ENCODE data around the gene BTBD18. TPM values are rescaled to one million over a fixed set of nuclear protein-coding genes. Genes with fewer than 3 reads are reported as not detected.
"Not testable (repeated sequence)": the region's sequence is repeated elsewhere in the genome, so short reads cannot be mapped to it uniquely, and the experiment has no call there.

Gene BTBD18
- total RNA-seq, 1 experiment from 2014 or later = not detected

DNA sequence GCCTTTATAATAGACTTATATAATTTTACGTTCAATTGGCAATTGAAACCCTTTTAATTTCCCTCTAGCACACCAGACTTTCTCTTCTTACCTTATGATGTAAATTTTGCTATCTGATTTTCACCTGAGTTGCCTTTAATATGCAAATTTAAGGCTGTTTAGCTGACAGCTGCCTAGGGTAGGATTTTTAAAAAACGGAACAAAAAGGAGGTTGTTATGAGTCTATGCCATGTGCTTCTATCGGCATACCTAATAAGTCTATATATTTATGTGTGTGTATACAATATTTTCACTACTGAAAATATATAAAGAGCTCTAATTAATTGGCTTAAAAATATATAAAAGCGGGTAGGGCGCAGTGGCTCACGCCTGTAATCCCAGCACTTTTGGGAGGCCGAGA lies 22.1 kb downstream of the BTBD18 start:
- no peak for DNase-seq (ENCODE audit: low spot score)

DNA sequence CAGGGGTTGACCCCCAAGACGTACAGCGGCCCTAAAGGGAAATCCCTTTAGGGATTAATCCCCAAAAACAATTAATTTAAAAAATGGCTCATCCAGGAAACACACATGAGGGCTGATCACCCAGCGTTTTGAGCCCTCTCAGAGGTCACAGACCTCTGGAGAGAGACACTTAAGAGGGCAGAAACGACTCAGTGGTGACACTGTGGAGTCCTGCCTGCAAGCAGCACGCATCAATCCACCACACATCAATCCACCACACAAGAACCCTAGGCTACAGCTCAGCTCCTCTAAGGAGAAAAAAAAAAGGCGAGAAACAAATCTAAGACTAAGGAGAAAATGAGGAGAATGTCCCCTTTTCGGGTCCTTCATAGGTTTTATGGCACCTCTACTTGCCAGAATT lies 22.8 kb downstream of the BTBD18 start:
- no peak for DNase-seq (ENCODE audit: low spot score)

DNA sequence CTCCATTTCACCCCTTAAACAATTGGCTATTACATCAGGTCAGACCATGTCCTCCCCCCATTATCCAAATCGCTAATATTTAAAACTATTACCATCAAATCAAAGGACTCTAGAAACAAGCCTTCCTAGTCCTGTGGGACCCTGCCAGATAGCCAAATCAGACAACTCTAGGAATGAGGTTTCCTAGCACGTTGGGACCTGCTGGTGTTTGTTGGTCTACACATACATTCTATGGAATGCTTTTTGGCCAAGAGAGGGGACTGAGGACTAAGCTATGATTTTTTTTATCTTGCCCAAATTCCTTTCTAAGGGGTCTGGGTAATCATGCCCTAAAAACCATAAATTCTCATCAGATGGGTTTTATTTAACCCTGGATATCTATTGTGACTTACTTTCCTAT lies 24.4 kb downstream of the BTBD18 start:
- DNase-seq (ENCODE audit: low spot score) = no peak

DNA sequence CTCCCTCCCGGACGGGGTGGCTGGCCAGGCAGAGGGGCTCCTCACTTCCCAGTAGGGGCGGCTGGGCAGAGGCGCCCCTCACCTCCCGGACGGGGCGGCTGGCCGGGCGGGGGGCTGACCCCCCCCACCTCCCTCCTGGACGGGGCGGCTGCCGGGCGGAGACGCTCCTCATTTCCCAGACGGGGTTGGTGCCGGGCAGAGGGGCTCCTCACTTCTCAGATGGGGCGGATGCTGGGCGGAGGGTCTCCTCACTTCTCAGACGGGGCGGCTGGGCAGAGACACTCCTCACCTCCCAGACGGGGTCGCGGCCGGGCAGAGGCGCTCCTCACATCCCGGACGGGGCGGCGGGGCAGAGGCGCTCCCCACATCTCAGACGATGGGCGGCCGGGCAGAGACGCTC lies 34.9 kb downstream of the BTBD18 start:
- not testable (repeated sequence) for DNase-seq (ENCODE audit: low spot score)

DNA sequence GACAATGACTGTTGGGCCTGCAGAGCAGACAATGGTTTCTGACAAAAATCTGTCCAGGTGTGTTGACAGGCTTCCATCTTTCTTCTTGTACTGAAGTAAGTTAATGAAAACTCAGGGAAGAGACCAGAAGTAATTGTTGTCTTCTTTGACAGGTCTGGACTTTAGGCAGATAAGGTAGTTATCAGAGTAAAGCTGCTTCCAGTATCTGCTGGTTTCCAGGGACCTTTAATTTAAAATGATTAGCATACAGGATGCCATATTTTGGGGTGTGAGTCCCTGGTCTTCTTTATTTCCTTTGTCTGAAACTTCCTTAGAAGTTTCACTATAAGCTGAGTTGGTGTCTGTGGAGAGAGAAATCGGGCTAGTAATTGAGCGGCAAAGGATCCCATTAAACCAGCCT lies 37.8 kb downstream of the BTBD18 start:
- DNase-seq (ENCODE audit: low spot score) = no peak

DNA sequence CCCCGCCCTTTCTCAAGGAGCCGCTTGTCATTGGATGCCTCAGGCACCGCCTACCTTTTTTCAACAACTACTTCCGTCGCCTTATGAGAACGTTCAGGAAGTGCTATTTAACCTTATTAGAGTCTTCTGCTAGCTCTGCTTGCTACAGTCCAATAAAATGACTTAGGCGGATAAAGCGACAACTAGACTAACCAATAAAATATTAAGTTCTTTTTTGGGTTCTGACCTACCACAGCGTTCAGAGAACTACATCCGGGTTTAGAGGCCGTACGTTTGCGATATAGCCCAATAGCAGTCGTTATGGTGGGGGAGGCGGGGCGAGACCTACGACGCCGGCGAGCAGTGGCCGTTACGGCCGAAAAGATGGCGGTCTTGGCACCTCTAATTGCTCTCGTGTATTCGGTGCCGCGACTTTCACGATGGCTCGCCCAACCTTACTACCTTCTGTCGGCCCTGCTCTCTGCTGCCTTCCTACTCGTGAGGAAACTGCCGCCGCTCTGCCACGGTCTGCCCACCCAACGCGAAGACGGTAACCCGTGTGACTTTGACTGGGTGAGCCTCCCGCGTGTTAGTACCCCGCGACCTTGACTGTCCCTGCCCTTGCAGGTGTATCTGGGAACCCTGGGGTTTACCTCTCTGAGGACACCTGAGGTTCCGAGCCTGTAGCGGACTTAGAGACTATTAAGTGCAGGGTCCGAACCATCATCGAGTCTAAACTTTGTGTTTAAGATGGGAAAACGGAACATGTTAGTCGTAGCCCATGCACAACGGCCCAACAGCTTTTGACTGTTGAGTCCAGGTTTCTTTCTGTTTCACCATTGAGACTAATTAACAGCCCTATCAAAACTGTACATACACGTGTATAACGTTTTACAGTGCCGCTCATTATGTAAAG lies 39.1 kb downstream of the BTBD18 start, which contains the start of gene TMX2:
Gene TMX2, plus strand, starts transcription at position 338 of the 895 bp plus-strand sequence. Its CDS starts 26 bp downstream, at position 364.
- peak; percentile 99 for DNase-seq (ENCODE audit: low spot score)

DNA sequence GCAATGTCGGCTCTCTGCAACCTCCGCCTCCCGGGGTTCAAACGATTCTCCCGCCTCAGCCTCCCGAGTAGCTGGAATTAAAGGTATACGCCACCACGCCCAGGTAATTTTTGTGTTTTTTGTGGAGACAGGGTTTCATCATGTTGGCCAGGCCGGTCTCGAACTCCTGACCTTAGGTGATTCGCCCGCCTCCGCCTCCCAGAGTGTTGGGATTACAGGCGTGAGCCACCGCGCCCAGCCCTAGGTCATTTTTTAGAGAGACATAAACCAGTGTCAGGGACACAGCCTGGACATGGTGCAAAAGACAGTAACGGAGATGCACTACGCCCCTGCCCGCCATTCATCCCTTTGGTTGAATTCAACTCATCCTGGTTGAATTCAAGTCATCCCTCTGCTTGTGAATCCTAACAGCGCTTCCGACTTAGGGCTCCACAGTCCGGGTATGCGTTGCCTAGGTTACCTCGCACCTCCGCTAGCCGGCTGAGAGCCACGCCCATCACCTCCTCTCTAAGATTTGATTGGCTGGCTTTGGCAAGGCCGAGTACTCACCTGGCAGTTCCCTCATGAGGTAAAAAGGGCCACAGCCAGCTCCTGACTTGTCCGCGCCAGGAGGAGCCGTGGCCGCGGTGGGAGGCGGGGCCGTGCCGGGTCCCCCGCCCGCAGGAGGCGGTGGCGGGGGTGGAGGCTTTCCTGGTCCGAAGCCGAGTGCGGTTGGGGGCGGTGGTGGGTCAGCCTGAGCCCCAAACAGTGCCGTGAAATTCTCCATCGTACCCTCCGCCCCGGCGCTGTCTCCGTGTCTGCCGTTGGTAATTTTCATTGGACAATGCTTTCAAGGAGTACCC lies 40.0 kb downstream of the BTBD18 start, which contains the start of gene MED19:
Gene MED19, minus strand, starts transcription at position 802 of the 842 bp plus-strand sequence. Its CDS starts 36 bp downstream, at position 766.
- peak; percentile 97 for DNase-seq (ENCODE audit: low spot score)

DNA sequence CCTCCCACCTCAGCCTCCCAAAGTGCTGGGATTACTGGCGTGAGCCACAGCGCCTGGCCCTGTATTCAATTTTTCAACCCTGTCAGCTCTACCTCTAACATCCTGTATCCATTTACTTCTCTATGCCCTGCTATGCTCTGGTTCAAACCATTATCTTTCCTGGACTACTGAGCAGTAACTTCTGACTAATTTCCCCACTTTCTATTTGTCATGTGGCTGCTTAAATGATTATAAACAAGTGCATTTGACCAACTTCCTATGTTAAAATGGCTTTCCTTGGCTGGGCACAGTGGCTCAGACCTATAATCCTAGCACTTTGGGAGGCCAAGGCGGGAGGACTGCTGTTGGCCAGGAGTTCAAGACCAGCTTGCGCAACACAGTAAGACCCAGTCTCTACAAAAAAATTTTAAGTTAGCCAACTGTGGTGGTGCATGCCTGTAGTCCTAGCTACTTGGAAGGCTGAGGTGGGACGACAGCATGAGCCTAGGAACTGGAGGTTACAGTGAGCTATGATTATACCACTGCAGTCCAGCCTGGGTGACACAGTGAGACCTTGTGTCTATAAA lies 41.7 kb downstream of the BTBD18 start:
- DNase-seq (ENCODE audit: low spot score) = no peak

DNA sequence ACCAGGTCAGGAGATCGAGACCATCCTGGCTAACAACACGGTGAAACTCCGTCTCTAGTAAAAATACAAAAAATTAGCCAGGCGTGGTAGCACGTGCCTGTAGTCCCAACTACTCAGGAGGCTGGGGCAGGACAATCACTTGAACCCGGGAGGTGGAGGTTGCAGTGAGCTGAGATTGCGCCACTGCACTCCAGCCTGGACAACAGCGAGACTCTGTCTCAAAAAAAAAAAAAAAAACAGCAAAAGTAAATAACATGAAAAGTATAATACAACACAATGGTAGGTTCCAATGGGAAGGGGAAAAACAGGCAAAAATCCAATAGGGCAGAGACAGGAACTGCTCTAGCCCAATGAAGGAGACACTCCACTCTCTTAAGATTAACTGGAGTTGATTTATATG lies 46.2 kb downstream of the BTBD18 start:
- DNase-seq (ENCODE audit: low spot score) = not testable (repeated sequence)

DNA sequence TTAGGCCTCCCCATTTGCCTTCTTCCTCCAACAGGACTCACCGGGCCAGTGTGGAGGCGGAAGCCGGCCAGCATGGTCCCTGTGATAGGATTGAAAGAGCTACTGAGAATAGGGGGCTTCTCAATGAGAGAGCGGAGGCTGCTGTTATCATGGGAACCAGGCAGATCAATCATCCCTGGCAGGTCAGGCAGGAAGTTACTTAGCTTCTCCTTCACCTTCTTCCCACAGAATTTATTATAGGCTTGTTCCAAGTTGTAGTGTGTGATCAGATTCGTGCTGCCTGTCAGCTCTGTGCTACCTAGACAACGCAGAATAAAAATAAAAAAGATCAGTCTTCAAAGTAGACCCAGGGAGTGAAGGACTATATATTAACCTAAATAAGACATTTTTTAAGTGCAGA lies 46.7 kb downstream of the BTBD18 start:
- DNase-seq (ENCODE audit: low spot score) = no peak

DNA sequence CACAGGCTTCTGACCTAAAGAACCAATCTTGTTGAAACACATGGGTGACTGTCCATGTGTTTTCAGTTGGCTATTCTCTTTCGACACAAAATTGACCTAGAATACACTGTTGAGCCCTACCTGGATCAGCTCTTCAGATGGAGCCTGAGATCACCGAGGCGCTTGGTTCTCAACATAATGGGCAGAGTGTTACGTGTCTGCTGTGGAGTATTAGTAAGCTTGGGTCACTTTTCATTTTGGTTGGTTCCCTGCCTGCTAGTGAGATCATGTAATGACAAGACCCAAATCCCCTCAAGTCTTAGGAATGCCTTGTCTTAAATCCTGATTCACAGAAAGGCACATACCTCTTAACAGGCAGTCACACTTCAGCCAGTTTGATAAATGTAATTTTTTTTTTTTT lies 48.3 kb downstream of the BTBD18 start:
- no peak for DNase-seq (ENCODE audit: low spot score)

DNA sequence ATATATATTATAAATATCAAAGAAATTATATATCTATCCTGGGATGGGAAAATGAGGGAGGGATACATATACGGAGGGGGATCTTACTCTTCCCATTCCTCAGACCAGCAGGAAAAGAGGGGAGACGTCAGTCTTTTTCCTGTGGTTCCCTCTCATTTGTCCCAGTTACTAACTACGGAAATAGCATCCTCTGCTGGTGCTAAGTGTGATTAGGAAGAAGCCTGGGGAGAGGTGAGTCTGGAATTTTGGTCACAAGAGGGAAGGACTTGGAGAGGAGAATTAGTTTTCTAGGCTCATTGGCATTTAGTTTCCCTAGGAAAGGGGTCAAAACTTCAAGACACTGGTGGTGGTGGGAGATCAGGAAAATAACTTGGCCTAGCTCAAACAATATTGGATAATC lies 51.2 kb downstream of the BTBD18 start:
- DNase-seq (ENCODE audit: low spot score) = no peak

DNA sequence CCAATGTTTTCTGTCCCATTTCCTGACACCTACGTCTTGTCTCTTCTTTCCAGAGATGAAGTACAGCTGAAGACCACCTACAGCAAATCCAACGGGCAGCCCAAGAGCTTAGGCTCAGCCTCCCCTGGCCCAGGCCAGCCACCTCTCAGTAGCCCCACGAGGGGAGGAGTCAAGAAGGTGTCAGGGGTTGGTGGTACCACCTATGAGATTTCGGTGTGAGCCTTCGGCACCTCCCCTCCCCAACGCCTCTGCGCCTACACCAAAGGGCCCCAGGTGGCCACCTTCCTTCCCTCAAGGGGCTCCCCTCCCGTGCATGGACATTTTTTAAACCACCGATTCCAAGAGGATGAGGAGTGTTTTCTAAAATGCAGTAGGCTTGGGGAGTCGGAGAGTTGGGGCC lies 51.8 kb downstream of the BTBD18 start:
- no peak for DNase-seq (ENCODE audit: low spot score)

DNA sequence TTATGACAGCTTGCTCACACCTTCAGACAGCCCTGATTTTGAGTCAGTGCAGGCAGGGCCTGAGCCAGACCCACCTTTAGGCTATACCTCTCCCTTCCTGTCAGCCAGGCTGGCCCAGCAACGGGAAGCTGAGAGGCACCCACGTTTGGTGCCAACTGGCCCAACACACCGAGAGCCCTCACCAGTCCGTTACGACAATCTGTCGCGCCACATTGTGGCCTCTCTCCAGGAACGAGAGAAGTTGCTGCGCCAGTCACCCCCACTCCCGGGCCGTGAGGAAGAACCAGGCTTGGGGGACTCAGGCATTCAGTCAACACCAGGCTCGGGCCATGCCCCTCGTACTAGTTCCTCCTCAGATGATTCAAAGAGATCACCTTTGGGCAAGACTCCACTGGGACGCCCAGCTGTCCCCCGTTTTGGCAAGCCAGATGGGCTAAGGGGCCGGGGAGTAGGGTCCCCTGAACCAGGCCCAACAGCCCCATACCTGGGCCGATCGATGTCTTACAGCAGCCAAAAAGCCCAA lies 52.7 kb downstream of the BTBD18 start:
- DNase-seq (ENCODE audit: low spot score) = no peak

Small RNA genes within 50 kb of the gene (small RNA-seq; reads per million reads assigned to genes)
- gene AP001931.1 (not detected), gene TMX2-CTNND1 (not detected)

Other genes with a start within 250 kb of the BTBD18 start
- gene SLC43A1, start 236.1 kb downstream of the BTBD18 start, total RNA-seq (2014; rRNA removed; shearing (Covaris generic)) = 47.7 and 60.8 TPM in 2 replicates
- 133 and 143 TPM in 2 replicates for gene TIMM10, start 221.1 kb downstream of the BTBD18 start, total RNA-seq (2014; rRNA removed; shearing (Covaris generic))
- gene SMTNL1, start 214.2 kb downstream of the BTBD18 start, total RNA-seq (2014; rRNA removed; shearing (Covaris generic)) = not detected in 2 replicates
- gene UBE2L6, start 184.1 kb downstream of the BTBD18 start, total RNA-seq (2014; rRNA removed; shearing (Covaris generic)) = 1.3 and 3.5 TPM in 2 replicates
- not detected in 2 replicates for gene SERPING1, start 154.1 kb downstream of the BTBD18 start, total RNA-seq (2014; rRNA removed; shearing (Covaris generic))
- not detected in 2 replicates for gene YPEL4, start 101.9 kb downstream of the BTBD18 start, total RNA-seq (2014; rRNA removed; shearing (Covaris generic))
- gene CLP1, start 94.1 kb downstream of the BTBD18 start, total RNA-seq (2014; rRNA removed; shearing (Covaris generic)) = 19.1 and 19.8 TPM in 2 replicates
- 63.0 and 65.9 TPM in 2 replicates for gene ZDHHC5, start 83.7 kb downstream of the BTBD18 start, total RNA-seq (2014; rRNA removed; shearing (Covaris generic))
- gene MED19, start 39.6 kb downstream of the BTBD18 start, total RNA-seq (2014; rRNA removed; shearing (Covaris generic)) = 28.9 and 35.0 TPM in 2 replicates
- 148 and 150 TPM in 2 replicates for gene TMX2, start 39.2 kb downstream of the BTBD18 start, total RNA-seq (2014; rRNA removed; shearing (Covaris generic))
- gene SELENOH, start 10.3 kb downstream of the BTBD18 start, total RNA-seq (2014; rRNA removed; shearing (Covaris generic)) = 352 and 413 TPM in 2 replicates
- gene CTNND1, start 10.0 kb upstream of the BTBD18 start, total RNA-seq (2014; rRNA removed; shearing (Covaris generic)) = 134 and 185 TPM in 2 replicates

Measured in HT-29 (cell line).